SKM-1 (cell line): ENCODE data around the gene MINAR2.

Source experiments
- DNase-seq: peaks from one replicate; lab custom pipeline; 2025; ENCODE audit not compliant: unreplicated experiment; lab: John Stamatoyannopoulos, UW

MINAR2 gene

GRCh38 chr5:129771058-129771838 lies 23.4 kb downstream of the MINAR2 start:
- DNase-seq: peak; percentile 22

GRCh38 chr5:129773376-129773775 lies 25.5 kb downstream of the MINAR2 start:
- no peak for DNase-seq

- no peak for DNase-seq
These were observed 33.7 kb downstream of the MINAR2 start for GRCh38 chr5:129781594-129781993.

- DNase-seq: no peak
These were observed 55.5 kb downstream of the MINAR2 start for GRCh38 chr5:129803403-129803802.

GRCh38 chr5:129804705-129805104 lies 56.8 kb downstream of the MINAR2 start:
- no peak for DNase-seq

GRCh38 chr5:129807162-129807814 lies 59.4 kb downstream of the MINAR2 start:
- no peak for DNase-seq
